Smooth muscle cell (in vitro differentiated cells): Measurements from ENCODE around the gene IGSF21. TPM values are rescaled to one million over a fixed set of nuclear protein-coding genes. Genes with fewer than 3 reads are reported as not detected.

Experiments
- DNase-seq: peaks from one replicate; lab custom pipeline; 2025; ENCODE audit not compliant: unreplicated experiment; lab: John Stamatoyannopoulos, UW
- H2AFZ ChIP-seq: fragments of 200-600 bp; sonication (generic); 2 replicates; pipeline ENCODE4 v1.6.0; 2016; ENCODE audit warnings: antibody characterized with exemption, low read depth, mild to moderate bottlenecking
- H3F3A ChIP-seq: fragments of 200-600 bp; sonication (generic); 2 replicates; pipeline ENCODE4 v1.6.0; 2017; ENCODE audit warnings: antibody characterized with exemption, low read depth
- H3K27ac ChIP-seq: fragments of 200-600 bp; sonication (generic); 2 replicates; pipeline ENCODE4 v1.5.1; 2016; ENCODE audit warnings: low read depth, mild to moderate bottlenecking
- H3K27me3 ChIP-seq: fragments of 200-600 bp; sonication (generic); 2 replicates; pipeline ENCODE4 v1.6.1; 2016; ENCODE audit warnings: low read depth, mild to moderate bottlenecking
- H3K36me3 ChIP-seq: fragments of 200-600 bp; sonication (generic); 2 replicates; pipeline ENCODE4 v1.5.1; 2016; ENCODE audit warnings: low read depth
- H3K4me1 ChIP-seq: fragments of 200-600 bp; sonication (generic); 2 replicates; pipeline ENCODE4 v1.5.1; 2016; ENCODE audit warnings: low read depth
- H3K4me2 ChIP-seq: fragments of 200-600 bp; sonication (generic); 2 replicates; pipeline ENCODE4 v1.6.0; 2016; ENCODE audit warnings: mild to moderate bottlenecking
- H3K4me3 ChIP-seq: fragments of 200-600 bp; sonication (generic); 2 replicates; pipeline ENCODE4 v1.5.1; 2016; ENCODE audit warnings: mild to moderate bottlenecking
- H3K79me2 ChIP-seq: fragments of 200-600 bp; sonication (generic); 2 replicates; pipeline ENCODE4 v1.6.0; 2016; ENCODE audit warnings: low read depth, mild to moderate bottlenecking
- H3K9ac ChIP-seq: fragments of 200-600 bp; sonication (generic); 2 replicates; pipeline ENCODE4 v1.6.0; 2016; ENCODE audit warnings: low read depth
- H3K9me3 ChIP-seq: fragments of 200-600 bp; sonication (generic); replicated peaks from 2 replicates; pipeline ENCODE4 v1.5.1; 2016; ENCODE audit warnings: low read depth
- H4K20me1 ChIP-seq: fragments of 200-600 bp; sonication (generic); 2 replicates; pipeline ENCODE4 v1.6.0; 2016; ENCODE audit warnings: low read depth
- WGBS: methylation state at CpG from one replicate; pipeline ENCODE4 v1.1.7; 2016; ENCODE audit warnings: low lambda C conversion rate; 5-methylcytosine and 5-hydroxymethylcytosine counted together
- polyA plus RNA-seq: library from polyadenylated mRNA; unstranded; fragments of >200 nt; fragmentation: Nextera tagmentation; extraction: Ambion mirVana; gene quantifications from 2 replicates; pipeline ENCODE4 v1.2.1, GENCODE V29; 2016
- total RNA-seq: library from RNA; depleted of rRNA; stranded (reverse); fragments of >200 nt; gene quantifications from 2 replicates; pipeline ENCODE4 v1.2.3, GENCODE V29; 2014
- TF ChIP-seq, protein P1 (sequence below): fragments of 200-600 bp; sonication (generic); IDR thresholded peaks from 2 replicates; pipeline ENCODE4 v1.5.1; 2017; ENCODE audit warnings: borderline replicate concordance, mild to moderate bottlenecking, antibody characterized with exemption; ENCODE audit not compliant: insufficient read depth, poor library complexity, severe bottlenecking

IGSF21 gene
- total and polyA plus RNA-seq, 2 experiments from 2014 or later: not detected

DNA sequence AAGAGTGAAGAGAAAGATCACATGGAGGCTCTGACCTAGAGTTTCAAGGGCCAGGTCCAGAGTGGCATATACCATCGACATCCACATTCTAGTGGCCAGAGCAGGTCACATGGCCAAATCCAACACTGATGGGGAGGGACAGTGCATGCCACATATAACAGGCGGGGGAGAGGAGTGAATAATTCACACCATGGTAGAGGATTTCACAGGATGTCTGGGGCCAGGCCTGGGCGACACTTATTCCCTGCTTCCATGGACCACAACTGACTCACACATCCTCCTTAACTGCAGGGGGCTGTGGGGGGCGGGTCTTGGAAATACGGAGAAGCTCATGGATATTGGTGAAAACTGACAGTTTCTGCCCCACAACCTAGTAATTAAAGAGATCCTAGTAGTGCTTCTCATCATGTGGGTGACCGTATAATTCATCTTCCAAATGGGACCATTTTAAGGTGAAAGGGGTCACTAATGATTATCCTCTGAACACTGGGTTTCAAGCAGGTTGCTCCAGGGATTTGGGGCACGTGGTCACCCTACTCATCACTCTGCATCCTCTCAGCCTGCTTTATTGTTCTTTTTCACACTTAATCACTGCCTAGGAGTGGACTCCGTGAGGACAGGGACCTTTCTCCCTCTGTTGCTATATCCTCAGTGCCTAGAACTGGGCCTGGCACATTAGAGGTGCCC lies 44.0 kb downstream of the IGSF21 start:
- no peaks in the 10 kb centered on the region for H3K4me1 ChIP-seq
- no peak overlapping the region for H3K9ac ChIP-seq
- no peaks in the 10 kb centered on the region for H3K79me2 ChIP-seq
- no peak overlapping the region for H3K4me3 ChIP-seq
- no peaks in the 10 kb centered on the region for H3K9me3 ChIP-seq
- no peak for DNase-seq
- TF ChIP-seq, protein P1, sequence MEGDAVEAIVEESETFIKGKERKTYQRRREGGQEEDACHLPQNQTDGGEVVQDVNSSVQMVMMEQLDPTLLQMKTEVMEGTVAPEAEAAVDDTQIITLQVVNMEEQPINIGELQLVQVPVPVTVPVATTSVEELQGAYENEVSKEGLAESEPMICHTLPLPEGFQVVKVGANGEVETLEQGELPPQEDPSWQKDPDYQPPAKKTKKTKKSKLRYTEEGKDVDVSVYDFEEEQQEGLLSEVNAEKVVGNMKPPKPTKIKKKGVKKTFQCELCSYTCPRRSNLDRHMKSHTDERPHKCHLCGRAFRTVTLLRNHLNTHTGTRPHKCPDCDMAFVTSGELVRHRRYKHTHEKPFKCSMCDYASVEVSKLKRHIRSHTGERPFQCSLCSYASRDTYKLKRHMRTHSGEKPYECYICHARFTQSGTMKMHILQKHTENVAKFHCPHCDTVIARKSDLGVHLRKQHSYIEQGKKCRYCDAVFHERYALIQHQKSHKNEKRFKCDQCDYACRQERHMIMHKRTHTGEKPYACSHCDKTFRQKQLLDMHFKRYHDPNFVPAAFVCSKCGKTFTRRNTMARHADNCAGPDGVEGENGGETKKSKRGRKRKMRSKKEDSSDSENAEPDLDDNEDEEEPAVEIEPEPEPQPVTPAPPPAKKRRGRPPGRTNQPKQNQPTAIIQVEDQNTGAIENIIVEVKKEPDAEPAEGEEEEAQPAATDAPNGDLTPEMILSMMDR: no peak
- H4K20me1 ChIP-seq: no peaks in the 10 kb centered on the region
- H3K36me3 ChIP-seq: no peaks in the 10 kb centered on the region
- peaks cover 6% of the 10 kb centered on the region for H3K27me3 ChIP-seq
- WGBS: 71% methylated on average over 8 of the region's 8 CpGs
- H2AFZ ChIP-seq: no peak overlapping the region
- no peaks in the 10 kb centered on the region for H3F3A ChIP-seq
- H3K4me2 ChIP-seq: no peak overlapping the region
- no peak overlapping the region for H3K27ac ChIP-seq

DNA sequence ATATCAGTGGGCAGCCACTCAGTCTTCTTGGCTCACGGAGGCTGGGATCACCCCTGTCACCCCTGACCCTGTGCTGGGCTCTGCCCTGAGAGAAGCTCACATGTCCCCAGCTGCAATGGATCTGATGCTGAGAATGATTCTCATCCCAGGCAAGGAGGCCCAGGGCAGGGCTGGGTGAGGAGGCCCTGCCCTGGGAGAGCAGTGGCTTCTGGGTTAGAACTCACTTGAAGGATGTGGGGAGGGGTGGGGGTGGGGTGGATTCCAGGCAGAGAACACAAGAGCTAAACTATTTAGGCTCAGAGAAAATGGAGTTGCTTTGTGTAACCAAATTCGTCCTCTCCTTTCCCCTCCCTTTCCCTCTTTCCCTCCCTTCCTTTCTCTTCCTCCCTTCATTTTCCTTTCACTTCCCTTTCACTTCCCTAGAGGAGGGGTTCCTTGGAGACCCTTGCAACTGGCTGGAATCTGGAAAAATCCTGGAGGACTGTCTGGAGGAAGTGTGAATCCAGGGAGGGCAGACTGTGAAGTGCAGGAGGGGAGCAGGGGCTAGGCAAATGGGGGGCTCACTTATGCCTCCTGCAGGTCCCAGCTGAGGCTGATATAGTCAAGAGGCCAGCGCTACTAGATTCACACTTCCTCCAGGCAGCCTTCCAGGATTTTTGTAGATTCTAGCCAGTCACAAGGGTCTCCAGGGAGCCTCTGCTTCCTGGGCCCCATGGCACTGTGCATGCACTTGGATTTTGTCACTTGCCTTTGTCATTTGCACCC lies 47.0 kb downstream of the IGSF21 start:
- H3K4me2 ChIP-seq: no peak overlapping the region
- no peaks in the 10 kb centered on the region for H3K4me1 ChIP-seq
- 87% methylated on average over 3 of the region's 3 CpGs for WGBS
- H3K79me2 ChIP-seq: no peaks in the 10 kb centered on the region
- H3K9me3 ChIP-seq: no peaks in the 10 kb centered on the region
- no peak overlapping the region for H3K4me3 ChIP-seq
- H3K27ac ChIP-seq: no peak overlapping the region
- H3F3A ChIP-seq: no peaks in the 10 kb centered on the region
- H4K20me1 ChIP-seq: no peaks in the 10 kb centered on the region
- no peaks in the 10 kb centered on the region for H3K36me3 ChIP-seq
- no peak overlapping the region for H3K9ac ChIP-seq
- TF ChIP-seq, protein P1: no peak
- H3K27me3 ChIP-seq: peaks cover 16% of the 10 kb centered on the region
- no peak overlapping the region for H2AFZ ChIP-seq
- DNase-seq: no peak

DNA sequence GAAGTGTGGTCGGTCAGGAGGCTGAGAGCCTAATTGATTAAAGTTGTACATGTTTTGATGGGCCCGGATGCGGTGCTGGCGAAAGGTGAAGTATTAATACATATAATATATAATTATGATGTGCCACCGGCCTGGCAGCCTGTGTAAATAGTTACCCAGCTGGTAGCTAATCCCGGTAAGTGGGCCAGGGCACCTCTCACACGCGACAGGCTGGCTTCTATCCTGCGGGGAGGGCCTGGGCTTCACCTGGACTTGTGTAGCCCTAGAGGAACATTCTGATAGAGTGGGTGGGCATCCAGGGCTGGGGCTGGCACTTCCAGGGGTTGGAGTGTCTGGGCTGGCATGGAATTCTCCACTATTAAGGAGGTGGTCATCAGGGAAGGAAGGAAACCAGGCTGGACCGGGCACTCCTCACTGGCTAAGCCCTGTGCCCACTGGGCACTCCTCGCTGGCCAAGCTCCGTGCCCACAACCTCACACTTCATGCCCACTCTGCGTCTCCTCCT lies 48.3 kb downstream of the IGSF21 start:
- 93% methylated on average over 13 of the region's 13 CpGs for WGBS
- Histone ChIP-seq H3K4me1 (no peaks in the 10 kb centered on the region), H3K9me3 (no peaks in the 10 kb centered on the region), H3K27me3 (peaks cover 16% of the 10 kb centered on the region), H3K9ac (no peak overlapping the region), H4K20me1 (no peaks in the 10 kb centered on the region), H3K27ac (no peak overlapping the region), H3K4me2 (no peak overlapping the region), H3K4me3 (no peak overlapping the region), H3K36me3 (no peaks in the 10 kb centered on the region), H3F3A (no peaks in the 10 kb centered on the region), H3K79me2 (no peaks in the 10 kb centered on the region), H2AFZ (no peak overlapping the region)
- TF ChIP-seq, protein P1: no peak
- DNase-seq: no peak
